ENCODE results near the gene ZBTB45.

The ZBTB45 gene

GRCh38 chr19:58553799-58554493 is 34.3 kb upstream of the ZBTB45 start (continued):
- TF ChIP-seq PRDM2 (tag by site-specific recombination; IDR thresholded peaks at IDR 0.05; ENCODE audit: borderline replicate concordance), result no peak
- no peak for TF ChIP-seq ZNF24 (tag by site-specific recombination; IDR thresholded peaks at IDR 0.05)
- TF ChIP-seq ZNF335 (tag by site-specific recombination; conservative IDR thresholded peaks at IDR 0.05), result peak; percentile 23
- no peak for TF ChIP-seq EGR2 (tag by site-specific recombination; IDR thresholded peaks at IDR 0.05; ENCODE audit: low read depth)
- no peak for TF ChIP-seq ZNF580 (tag by site-specific recombination; IDR thresholded peaks at IDR 0.05)
- no peak for TF ChIP-seq PRDM1 (tag by site-specific recombination; IDR thresholded peaks at IDR 0.05)
- TF ChIP-seq ZNF623 (tag by site-specific recombination; IDR thresholded peaks at IDR 0.05), result no peak
- TF ChIP-seq, protein P1, sequence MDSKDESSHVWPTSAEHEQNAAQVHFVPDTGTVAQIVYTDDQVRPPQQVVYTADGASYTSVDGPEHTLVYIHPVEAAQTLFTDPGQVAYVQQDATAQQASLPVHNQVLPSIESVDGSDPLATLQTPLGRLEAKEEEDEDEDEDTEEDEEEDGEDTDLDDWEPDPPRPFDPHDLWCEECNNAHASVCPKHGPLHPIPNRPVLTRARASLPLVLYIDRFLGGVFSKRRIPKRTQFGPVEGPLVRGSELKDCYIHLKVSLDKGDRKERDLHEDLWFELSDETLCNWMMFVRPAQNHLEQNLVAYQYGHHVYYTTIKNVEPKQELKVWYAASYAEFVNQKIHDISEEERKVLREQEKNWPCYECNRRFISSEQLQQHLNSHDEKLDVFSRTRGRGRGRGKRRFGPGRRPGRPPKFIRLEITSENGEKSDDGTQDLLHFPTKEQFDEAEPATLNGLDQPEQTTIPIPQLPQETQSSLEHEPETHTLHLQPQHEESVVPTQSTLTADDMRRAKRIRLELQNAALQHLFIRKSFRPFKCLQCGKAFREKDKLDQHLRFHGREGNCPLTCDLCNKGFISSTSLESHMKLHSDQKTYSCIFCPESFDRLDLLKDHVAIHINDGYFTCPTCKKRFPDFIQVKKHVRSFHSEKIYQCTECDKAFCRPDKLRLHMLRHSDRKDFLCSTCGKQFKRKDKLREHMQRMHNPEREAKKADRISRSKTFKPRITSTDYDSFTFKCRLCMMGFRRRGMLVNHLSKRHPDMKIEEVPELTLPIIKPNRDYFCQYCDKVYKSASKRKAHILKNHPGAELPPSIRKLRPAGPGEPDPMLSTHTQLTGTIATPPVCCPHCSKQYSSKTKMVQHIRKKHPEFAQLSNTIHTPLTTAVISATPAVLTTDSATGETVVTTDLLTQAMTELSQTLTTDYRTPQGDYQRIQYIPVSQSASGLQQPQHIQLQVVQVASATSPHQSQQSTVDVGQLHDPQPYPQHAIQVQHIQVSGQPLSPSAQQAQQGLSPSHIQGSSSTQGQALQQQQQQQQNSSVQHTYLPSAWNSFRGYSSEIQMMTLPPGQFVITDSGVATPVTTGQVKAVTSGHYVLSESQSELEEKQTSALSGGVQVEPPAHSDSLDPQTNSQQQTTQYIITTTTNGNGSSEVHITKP (tag by site-specific recombination; IDR thresholded peaks at IDR 0.05), result peak; percentile 95
- no peak for TF ChIP-seq ZNF777 (tag by site-specific recombination; IDR thresholded peaks at IDR 0.05; ENCODE audit: borderline replicate concordance)
- TF ChIP-seq ZNF292 (tag by site-specific recombination; IDR thresholded peaks at IDR 0.05; ENCODE audit: borderline replicate concordance, low read depth), result no peak
- TF ChIP-seq KLF17 (tag by site-specific recombination; IDR thresholded peaks at IDR 0.05), result no peak
- no peak for TF ChIP-seq ZNF155 (tag by site-specific recombination; IDR thresholded peaks at IDR 0.05)

DNA sequence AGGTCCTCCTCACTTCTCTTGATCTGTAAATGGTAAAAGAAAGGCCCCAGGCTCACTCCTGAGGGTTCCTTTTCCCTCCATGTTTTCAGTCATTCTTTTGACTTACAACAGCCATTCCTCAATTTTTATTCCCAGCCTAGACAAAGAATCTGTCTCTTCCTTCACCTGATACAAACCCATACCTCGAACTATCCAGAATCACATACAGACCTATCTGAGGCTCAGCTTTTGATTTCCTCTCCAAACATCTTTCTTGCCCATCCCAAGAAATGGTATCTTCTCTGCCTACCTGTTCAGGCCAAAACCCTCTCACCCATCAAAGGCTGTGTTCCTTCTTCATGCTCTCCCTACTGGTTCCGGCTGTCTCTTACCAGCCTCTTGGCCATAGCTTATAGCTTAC is 33.0 kb upstream of the ZBTB45 start:
- POLR2A ChIA-PET, result interaction anchor here (3.1 to 4.6 kb wide), 4 partner anchors 8 to 189 kb away, joined by 16 to 128 read pairs (median 51); partner anchors contain the start of genes TRIM28, ZBTB45 and ZNF497
- no peaks in the 10 kb centered on the region for H3K9me3 ChIP-seq (ENCODE audit: control insufficient read depth, insufficient read depth, low read depth, low read length)
- no peak overlapping the region for H3K4me3 ChIP-seq (ENCODE audit: low read depth, low read length)
- H3K27ac ChIP-seq (ENCODE audit: extremely low read depth, low read depth, low read length), result no peak overlapping the region
- peaks cover 11% of the 10 kb centered on the region for H3K4me1 ChIP-seq (ENCODE audit: control insufficient read depth, insufficient read depth, low read length)
- CTCF ChIA-PET, result interaction anchor here (1.0 to 2.7 kb wide), 2 partner anchors 32 kb away, joined by 3 to 20 read pairs; partner anchors contain the start of gene ZBTB45
- peaks cover 33 to 83% of the 10 kb centered on the region in 2 experiments for H3K36me3 ChIP-seq (ENCODE audit: control insufficient read depth in 2 of 2, insufficient read depth in 1 of 2, low read length in 2 of 2)
- no peak for TF ChIP-seq ZNF202 (tag by site-specific recombination; IDR thresholded peaks at IDR 0.05; ENCODE audit: borderline replicate concordance)
- TF ChIP-seq ZNF26 (tag by site-specific recombination; IDR thresholded peaks at IDR 0.05), result no peak
- no peak for TF ChIP-seq ZNF302 (tag by site-specific recombination; IDR thresholded peaks at IDR 0.05; ENCODE audit: low read depth)
- TF ChIP-seq ZNF184 (tag by site-specific recombination; IDR thresholded peaks at IDR 0.05), result no peak
- no peak for TF ChIP-seq ZNF112 (tag by site-specific recombination; IDR thresholded peaks at IDR 0.05)
- peak; percentile 93 for TF ChIP-seq ZNF10 (tag by site-specific recombination; IDR thresholded peaks at IDR 0.05)
- 0 out of 2 replicates have a peak, but pooled peaks have one; percentile 26 for TF ChIP-seq ZNF366 (tag by site-specific recombination; conservative IDR thresholded peaks at IDR 0.05)
- TF ChIP-seq ZNF544 (tag by site-specific recombination; IDR thresholded peaks at IDR 0.05), result no peak
- TF ChIP-seq TRIM28 (IDR thresholded peaks at IDR 0.05; ENCODE audit: borderline replicate concordance, low read length), result no peak
- no peak for TF ChIP-seq ZNF549 (tag by site-specific recombination; IDR thresholded peaks at IDR 0.05)
